Medulla oblongata (tissue), 1 donor: ENCODE results near the gene CCDC57.
A peak's percentile ranks its signal among the peaks of the same experiment; 100 is the strongest.

ENCODE experiments used
- DNase-seq: peaks from one replicate; pipeline ENCODE4 v3.0.0-alpha.2; 2015; ENCODE audit errors: extremely low spot score

Gene CCDC57

DNA sequence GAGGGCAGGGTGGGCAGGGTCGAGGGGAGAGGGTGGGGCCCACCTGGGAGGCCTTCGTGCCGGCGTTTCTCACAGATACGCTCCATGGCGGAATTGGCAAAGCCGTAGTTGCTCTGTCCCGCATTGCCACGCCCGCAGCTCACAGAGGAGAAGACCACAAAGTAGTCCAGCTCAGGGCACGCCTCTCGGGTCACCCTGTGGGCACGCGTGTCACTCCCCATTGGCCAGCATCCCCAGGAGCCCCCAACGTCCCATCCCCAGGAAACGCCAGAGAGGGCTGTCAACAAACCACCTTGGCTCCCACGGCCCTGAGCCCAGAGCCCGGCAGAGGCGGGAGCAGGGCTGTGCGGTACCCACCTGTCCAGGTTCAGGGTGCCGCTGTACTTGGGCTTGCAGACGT lies 130.7 kb downstream of the CCDC57 start:
- DNase-seq: no peak

DNA sequence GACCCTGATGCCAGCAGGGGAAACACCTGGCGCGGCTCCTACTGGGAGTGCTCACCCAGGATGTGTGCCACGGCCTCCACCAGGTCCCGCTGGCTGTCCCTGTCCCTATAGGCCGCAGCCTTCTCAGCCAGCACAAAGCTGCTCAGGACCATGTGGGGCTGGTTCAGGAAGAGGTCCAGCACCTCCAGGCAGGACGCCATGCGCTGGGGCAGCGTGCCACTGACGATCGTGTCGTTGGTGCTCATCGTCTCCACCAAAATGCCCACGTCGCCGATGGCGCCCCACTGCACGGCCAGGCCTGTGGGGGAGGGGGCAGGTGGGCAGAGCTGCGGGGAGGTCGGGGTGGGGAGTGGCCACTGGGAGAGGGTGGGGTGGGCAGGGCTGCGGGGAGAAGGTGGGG lies 131.1 kb downstream of the CCDC57 start:
- DNase-seq: no peak

DNA sequence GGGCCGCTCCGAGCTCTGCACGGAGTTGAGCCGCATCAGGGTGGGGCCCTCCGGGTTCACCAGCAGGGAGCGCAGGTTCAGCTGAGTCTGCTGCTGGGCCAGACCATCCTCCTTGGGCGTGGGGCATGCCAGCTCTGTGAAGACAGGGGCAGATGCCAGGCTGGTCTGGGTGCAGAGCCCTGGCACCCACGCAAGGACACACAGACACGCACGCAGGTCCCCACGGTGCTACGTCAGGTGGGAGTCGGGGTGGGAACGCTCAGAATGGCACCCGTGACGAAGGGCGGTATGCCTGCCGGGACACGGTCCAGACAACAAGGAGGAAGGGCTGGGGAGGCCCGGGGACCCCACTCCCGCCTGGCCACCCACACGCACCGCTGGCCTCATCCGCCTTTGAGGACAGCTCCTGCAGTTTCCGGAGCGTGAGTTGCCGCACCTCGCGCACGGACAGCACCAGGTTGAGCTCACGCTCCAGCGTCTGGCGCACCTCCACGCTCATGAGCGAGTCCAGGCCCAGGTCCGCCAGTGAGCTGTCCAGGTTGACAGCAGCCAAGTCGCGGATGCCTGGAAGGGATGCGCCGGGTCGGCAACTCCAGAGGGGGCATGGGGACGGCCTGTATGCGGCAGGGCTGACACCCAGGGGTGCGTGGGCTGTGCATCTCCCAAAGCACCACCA lies 131.7 kb downstream of the CCDC57 start:
- no peak for DNase-seq

DNA sequence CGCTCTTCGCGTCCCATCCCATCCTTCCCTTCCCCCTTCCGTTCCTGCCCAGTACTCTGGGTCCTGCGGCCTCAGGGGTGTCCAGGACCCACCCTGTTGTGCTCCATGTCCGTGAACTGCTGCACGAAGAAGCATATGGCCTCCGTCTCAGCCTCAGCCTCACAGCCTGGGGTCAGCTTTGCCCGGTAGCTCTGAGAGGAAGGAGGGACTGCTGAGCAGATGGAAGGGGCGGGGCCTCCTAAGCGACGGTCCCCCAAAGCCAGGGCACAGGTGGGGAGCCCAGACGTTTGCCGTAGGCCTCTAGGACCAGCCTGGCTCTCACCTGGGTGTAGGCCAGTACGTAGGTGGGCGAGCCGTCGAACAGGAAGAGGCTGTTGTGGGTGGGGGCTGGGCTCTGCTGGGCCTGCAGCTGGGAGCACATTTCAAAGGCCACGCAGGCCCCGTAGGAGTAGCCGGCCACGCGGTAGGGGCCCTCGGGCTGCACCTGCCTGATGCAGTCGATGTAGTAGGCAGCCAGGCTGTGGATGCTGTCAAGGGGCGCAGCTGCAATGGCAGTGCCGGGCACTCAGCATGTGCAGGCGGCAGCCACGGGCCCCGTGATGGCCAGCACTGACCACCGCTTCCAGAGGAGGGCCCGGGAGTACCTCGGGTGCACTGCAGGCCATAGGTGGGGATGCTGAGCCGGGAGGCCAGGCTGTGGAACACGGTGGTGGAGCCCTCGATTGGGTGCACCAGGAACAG lies 132.4 kb downstream of the CCDC57 start:
- no peak for DNase-seq

DNA sequence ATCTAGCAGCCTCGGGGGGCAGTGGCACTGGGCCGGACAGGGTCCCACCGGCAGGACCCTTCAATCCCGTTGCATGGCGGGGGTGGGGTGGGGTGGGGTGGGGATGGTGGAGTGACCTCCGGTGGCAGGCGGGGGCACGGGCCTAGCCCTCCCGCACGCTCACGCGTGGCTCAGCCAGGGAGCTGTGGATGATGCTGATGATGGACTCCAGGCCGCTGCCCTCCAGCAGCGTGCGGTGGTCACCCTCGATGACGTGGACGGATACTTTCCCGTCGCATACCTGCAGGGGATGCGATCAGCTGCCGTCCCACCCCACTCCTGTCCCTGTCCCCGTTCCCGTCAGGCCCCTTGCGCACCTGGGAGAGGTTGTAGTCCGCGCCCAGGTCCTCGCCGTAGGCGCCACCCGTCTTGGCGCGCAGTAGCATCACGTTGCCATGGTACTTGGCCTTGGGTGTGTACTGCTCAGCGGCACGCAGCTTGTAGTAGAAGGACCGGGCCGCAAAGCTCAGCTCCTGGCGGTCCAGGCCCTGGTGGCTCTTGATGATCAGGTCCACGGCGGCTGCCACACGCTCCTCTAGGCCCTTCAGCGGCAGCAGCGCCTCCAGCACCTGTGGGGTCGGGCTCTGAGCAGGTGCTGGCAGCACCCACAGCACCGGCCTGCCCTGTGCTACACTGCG lies 133.5 kb downstream of the CCDC57 start:
- no peak for DNase-seq

DNA sequence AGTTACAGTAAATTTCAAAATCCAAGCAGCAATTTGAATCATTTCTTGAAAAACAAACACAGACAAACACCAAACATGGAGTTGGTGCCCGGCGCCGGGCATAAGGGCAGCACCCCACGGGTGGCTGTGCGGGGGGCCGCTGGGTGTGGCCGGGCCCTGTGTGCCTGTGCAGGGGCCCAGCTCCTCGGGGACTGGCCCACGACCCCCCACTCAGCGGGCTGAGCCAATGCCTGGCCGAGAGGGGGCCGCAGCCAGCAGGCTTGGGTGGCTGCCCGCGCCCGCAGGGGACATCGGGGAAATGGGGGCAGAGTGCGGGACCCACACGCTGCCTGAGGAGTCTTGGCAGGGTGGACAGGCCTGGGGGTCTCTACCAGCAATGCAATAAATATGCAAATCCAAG lies 134.2 kb downstream of the CCDC57 start:
- DNase-seq: no peak

DNA sequence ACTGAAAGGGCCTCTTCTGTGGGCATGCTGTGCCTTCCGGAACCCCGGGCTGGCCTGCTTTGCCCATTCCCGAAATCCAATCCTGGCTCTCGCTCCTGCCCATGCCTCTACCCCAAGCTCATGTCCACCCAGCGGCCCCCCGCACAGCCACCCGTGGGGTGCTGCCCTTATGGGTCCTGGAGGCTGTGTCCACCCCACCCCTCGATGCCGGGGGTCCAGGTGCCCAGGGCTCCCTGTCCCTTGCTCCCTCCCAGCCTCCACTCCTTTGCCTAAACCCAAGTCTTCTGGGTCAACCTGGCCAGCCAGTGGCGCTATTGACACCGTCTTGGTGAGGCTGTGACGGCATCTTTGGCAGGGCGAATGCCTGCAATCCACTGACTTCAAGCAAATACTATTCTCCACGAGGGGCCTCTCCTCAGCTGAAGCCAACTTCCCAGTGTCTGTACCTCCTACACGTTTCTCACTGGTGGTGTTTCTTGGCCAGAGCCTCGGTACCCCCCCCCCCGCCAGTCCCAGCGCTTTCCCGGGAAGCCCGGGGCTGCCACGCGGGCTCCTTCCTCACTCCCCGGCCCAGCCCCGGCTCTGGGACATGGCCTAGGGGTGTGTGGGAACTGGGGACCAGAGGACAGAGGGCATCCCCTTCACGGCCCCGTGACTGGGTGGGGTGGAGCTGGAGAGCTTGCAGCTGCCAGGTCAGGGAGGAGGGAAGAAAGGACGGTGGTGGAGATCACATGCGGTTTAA lies 134.9 kb downstream of the CCDC57 start:
- peak; percentile 11 for DNase-seq

DNA sequence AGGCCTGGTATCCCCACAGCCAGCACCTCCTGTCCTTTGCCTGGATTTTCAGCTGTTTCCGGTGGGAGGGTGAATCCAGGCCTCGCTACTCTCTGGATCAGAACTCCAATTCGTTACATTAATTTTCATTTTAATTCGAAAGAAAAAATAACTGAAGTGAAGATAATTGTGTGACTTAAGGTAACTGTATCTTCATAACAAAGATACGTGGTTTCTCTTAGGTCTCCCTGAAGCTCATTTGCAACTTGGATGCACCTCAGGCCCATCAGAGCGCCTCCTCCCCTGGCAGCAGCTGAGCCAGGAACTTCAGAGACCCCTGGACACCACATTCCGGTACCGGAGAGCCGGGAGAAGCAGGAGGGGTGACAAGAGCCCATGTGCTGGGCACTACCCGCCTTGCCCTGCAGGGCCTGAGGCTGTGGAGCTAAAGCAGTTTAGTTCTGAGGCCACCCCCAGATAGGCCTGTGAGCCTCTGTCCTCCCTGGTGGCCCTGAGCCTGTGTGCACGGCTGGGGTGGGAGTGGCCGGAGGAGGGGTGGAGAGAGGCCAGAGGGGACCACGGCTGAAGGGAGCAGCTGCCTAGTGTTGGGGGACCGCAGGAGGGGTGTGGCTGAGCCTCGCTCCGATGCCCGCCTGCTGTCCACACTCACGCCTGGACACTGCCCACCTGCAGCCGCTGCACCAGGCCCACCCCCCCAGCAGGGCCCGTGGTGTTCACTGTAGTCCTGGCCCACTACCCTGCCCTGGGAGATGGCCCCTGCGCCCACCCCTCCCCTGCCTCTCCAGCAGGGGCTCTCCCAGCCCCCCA lies 135.7 kb downstream of the CCDC57 start:
- DNase-seq: no peak

DNA sequence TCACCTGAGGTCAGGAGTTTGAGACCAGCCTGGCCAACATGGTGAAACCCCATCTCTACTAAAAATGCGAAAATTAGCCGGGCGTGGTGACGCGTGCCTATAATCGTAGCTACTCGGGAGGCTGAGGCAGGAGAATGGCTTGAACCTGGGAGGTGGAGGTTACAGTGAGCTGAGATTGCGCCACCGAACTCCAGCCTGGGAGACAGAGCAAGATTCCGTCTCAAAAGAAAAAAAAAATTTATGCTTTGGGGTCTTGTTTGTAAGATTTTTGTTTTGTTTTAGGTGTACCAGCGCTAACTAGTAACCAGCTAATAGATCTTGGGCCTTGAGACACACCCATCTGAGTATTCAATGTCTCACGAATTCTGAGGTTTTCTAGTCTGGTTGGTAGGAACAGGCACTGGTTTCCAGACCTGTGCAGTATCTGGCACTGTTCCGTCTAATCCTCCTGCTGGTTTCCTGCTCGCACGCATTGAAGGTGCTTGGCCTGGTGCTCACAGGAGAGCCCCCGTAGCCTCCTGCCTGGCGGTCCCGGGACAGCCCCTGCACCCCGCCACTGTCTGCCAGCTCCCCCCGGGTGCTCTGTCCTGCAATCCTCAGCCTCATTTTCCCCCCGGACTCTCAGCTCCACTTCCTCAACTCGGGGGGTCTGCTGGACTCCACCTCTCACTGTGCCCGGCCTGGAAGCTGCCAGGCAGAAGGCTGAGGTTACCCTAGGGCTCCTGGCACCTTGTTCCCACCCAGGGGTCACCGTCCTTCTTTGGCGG lies 136.4 kb downstream of the CCDC57 start:
- no peak for DNase-seq

DNA sequence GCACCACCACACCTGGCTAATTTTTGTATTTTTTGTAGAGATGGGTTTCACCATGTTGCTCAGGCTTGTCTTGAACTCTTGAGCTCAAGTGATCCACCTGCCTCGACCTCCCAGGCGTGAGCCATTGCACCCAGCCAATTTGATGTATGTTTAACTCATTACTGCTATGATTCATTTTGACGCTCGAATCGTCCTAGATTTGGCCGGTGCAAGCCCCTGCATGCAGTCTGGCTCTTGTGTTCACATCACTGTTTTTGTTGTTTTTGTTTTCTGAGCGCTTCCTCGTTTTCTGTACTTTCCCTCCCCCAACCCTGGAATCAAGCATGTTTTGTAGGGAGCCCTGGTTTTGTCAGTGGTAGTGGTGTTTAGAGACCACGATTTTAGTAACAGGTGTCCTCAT lies 139.2 kb downstream of the CCDC57 start:
- DNase-seq: no peak

DNA sequence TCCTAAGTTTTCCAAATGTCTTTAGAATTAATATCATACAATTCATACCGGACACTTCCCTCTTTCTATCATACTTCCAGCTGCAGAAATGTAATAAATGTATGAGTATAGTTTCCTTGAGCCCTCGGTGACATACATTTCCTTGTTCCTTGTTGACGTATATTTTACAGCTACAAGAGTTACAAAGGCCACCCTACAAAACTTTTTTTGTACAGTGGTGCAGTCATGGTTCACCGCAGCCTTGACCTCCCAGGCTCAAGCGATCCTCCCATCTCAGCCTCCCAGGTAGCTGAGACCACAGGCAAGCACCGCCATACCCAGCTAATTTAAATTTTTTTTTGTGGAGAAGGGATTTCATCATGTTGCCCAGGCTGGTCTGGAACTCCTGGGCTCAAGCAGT lies 139.8 kb downstream of the CCDC57 start:
- DNase-seq: no peak

DNA sequence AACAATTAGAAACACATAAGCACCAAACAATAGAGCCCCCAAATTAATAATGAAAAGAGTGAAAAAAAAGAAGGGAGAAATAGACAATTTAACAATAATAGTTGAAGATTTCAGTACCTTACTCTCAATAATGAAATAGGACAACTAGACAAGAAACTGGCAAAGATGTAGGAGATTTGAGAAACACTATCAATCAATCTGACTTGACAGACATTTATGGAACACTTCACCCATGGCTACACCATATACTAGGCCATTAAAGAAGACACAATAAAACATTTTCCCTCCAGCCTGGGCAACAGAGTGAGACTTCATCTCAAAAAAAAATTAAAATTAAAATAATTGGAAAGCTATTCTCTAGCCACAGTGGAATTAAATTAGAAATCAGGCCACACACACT lies 142.0 kb downstream of the CCDC57 start:
- DNase-seq: no peak

DNA sequence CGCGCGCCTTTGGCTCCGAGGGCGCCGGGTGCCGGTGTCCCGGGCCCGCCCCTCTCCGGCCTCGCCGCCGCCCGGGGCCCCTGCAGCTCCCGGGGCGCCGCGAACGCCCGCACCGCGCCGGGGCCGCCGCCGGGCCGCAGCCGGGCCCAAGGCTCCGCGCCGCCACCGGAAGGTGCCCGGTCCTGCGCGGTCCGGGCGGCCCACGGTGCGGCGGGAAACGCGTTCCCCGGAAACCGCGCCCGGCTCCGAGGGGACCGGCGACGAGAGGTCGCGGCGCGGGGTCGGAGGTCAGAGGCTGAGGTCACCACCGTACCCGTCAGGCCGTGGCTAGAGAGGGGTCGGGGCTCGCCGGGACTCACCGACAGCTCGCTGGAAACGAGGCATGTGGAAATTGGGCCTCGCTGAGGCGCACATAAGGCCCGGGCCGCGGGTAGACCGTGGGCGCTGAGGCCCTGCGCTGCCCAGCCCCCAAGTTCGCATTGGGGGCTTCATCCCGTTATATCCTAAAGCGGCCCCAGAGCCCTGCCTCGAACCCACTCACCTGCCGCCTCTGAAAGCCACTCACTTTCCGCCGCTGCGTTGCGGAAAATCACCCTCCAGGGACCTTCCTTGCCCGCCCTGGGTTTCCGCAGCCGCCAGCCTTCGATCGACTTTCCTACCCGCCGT lies 146.9 kb downstream of the CCDC57 start, which contains the start of gene DUS1L:
Gene DUS1L (minus strand): TSS at position 167 of the 666 bp plus-strand sequence. CDS start 745 bp downstream, outside the sequence.
- peak; percentile 41 for DNase-seq

DNA sequence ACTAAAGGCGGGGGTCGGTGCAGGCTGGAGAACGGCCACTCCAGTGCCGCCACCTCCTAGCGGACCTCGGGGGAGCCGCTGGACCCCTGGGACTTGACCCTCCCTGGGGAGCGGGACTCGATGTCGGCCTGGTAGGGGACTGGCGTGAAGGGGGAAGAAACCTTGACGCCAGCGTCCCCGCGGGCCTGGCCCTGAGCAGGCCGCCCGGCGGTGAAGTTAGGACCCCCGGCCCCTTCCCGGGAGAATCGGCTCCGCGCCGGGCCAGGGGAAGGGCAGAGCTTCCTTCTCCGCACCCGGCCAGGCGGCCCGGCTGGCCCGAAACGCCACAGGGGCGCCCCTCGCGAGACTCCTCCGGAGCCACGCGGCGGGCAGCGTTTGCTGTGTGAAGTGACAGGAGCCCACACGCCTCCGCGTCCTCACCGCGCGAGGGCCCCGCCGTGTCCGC lies 147.4 kb downstream of the CCDC57 start:
- no peak for DNase-seq

DNA sequence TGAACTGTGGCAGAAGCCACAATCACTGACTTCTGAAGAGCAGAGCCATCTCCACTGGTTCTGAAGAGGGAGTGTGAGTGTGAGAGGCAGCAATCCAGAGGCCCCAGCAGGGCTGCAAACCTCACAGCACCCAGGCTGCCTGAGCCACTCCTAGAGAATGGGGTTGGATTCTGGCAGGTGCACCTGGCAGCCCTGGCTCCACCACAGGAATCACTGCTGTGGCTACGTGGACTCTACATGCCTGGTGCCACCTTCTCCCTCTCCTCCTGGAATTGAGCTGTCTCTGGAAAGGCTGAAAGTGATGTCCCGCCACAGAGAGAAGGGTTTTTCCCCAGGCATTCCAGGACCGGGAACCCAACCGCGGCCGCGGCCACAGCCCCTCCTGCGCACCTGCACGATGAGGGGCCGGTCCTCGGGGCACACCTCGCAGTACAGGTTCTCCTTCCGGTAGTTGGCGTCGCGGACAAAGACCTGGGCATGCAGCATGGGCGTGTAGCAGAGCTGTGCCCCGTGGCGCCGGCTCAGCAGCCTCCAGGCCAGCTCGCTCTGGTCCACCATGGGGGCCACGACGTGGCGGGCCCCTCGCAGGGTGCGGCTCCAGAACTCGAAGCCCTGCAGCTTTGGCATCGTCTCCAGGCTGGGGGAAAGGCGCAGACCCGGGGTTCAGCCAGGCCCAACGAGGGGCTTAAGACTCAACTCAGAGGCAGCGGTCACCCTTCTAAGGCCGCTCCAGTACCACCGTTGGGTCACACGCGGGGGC lies 148.0 kb downstream of the CCDC57 start:
- DNase-seq: no peak

DNA sequence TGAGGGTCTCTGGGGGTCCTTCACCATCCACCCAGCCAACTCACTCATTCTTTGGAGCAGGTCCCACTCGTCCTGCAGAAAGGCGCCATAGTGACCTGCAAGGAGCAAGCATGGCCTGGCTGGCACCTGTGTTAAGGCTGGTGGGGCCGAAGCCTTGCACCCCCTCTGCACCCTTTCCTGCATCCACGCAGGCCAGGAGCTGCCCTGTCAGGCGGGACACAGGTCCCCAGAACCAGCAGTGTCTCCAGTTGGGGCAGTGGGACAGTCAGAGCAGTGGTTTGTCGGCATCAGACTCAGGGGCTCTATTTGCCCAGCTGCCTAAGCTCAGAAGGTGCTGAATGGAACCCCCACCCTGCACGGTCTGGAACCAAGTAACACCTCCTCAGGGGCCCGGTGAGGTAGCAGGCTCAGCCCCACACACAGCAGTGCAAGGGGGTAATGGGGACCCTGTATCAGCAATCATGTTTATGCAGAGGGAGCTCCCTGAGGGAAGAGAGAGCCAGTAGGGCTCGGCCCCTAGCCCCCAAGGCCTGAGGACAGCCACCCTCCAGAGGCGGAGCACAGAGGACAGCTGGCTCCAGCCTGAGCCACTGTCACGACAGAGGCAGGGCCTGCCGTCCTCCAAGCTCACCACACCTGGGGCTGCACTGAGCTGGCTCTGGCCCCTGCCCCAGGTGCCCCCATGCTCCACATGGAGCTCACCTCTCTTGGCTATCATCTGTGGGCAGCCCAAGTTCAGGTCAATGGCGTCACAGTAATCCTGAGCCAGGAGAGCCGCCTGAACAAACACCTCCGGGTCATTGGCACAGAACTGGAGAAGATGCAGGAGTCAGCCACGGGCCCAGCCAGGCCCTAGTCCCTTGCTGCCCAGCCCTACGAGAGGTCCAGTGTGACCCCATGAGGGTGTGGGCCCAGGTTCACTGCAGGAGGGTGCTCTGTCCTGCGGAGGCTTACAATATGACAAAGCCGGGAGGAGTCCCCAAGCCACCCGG lies 148.9 kb downstream of the CCDC57 start:
- no peak for DNase-seq

DNA sequence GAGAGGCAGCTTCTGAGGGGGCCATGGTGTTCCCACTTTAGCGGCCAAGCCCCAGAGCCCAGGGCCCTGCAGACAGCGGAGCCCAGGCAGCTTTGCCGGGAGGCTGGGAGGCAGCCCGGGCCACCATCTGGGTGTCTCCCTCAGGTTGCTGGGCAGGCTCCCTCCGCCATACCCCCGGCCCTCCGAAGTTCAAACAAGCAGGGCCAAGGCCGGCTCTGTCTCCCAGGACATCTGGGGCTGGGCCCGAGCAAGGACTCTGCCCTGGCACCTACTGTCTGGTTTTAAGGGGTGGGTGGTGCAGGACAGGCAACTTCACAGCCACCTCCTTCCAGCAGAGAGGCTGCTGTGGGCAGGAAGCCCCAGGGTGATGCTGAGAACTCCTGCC lies 149.7 kb downstream of the CCDC57 start:
- DNase-seq: no peak
